CD4-positive, alpha-beta T cell treated with Interleukin-17A for 4 hours (primary cell): ENCODE measurements around the gene DMRT1.
"Not testable (repeated sequence)": the region's sequence is repeated elsewhere in the genome, so short reads cannot be mapped to it uniquely, and the experiment has no call there.

ENCODE experiments used
- DNase-seq: peaks from one replicate; pipeline ENCODE4 v3.0.0-alpha.2; 2020; ENCODE audit warnings: mixed read lengths

DMRT1 gene

DNA sequence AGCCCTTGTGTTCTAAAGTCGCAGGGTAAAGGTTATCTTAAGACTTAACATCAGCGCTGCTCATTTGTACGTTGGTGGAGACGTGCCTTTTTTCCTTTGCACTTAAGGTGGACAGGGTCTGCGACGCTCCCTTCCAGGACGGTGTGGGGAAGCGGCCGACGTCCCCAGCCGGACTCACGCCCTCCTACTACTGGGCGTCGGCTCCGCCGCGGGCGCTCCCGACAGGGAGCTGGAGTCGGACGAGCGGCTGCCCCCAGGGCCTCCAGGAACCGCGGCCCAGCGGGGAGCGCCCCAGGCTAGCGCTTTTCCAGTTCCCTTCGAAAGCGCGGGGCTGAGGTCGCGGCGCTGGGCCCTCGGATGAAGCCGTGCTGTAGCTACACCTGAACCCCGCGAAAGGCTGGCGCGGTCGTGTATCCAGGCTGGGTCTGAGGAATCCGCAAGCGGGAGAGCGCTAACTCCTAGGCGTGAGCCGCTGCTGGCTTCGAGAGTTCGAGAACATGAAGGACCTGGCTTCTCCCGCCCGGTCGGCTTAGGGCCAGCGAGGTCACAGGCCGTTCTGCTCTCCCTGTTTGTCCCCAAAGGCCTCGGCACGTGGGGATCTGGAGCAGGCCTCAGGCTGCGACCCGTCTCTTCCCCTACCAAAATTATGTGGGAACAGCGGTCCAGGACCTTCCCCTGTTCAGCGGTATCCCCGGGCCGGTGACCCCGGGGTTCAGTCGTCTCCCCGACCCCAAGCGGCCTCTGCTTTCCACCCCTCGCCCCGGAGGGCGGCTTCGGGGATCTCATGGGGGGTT is 131.2 kb downstream of the DMRT1 start:
- no peak for DNase-seq

GRCh38 chr9:973295-973834 is 131.9 kb downstream of the DMRT1 start:
- no peak for DNase-seq

- DNase-seq: no peak
These were observed 132.8 kb downstream of the DMRT1 start for GRCh38 chr9:974031-974995.

DNA sequence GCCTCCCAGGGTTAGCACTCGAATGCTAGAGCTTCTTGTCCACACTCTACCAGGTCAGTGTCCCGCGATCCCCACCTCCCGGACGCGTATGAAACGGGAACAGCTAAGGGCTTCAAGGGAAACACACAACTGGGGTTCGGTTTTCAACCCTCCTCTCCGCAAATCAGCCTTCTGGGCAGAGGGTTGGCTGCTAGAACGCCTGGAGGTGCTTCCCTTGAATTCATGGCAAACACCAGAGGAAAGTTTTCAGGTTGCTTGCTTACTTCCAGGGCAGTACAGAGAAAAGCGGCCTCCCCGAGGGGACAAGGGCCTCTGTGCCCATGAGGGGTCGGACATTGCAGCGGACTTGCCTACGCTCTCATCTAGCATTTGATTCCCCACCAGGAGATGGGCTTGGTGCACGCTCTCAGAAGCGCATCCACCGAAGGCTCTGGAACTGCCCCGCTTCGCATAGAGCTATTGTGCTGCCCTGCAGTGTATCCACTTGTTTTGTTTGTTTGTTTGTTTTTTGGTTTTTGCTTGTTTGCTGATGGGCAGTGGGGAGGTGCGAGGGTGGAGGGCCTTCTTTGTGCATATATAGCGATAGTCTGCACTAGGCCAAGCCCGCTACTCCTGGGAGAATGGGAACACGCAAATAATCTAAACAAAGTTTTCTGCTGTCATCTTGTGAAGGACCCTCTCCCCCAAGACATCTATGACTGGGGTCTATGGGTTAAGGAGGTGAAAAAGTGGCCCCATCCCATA is 133.7 kb downstream of the DMRT1 start:
- DNase-seq: no peak

DNA sequence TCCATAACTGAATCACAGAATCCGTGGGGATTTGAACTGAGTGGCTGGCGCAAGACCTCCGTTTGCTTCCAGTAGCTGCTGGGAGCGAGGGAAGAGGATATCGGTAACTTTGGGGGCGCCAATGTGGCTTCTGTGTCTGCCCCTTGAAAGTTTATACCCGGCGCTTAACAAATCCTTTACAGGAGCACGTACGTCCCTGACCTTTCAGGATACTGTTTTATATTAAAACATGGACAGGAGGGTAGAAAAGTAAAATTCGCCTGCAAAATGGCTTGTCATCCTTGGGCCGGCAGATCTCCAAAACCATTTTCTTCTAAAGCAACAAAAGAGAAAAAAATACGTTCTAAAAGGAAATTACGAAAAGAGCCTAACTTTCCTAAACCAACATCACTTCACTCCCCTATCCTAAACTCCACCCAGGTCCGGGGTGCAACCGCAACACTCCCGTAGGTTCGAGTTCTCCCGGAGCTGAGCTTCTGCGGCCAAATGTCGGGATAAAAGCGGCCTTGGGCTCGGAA is 134.3 kb downstream of the DMRT1 start:
- DNase-seq: no peak

DNA sequence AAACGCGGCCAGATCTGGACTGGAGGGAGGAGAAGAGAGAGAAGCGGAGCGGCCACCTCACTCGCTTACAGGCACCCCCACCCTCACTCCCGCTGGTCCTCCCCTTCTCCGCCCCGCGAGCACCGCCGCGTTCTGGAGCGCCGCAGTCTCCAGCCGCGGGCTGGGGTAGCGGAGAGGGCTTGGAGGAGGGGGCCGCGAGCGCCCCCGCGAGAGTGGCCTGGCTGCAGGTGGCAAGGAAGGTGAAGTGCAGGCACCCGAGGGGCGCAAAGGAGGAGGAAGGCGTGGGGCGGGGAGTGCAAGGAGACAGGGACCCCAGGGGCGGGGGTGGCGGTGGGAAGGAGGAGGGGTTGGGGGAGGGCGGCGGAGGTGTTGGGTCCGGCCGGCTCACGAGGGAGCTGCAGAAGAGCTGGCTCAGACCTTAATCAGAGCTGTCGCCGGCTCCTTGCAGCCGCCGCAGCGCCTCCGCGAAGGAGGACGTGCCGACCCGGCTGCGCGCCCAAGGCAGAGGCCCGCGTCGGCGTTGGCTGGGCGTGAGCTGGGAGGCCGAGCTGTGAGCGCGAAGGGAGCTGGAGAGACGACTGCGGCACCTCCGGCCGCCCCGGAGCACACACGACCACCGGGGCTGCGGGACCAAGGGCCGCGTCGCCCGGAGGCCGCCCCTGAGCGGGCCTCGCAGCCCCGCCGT is 134.9 kb downstream of the DMRT1 start, which contains the start of gene DMRT3:
Gene DMRT3, plus strand, starts transcription at position 398 of the 685 bp plus-strand sequence. CDS start 347 bp downstream, outside the sequence.
- DNase-seq: no peak

- no peak for DNase-seq
These were observed 135.7 kb downstream of the DMRT1 start for GRCh38 chr9:976943-977837.

GRCh38 chr9:977838-978830 is 136.6 kb downstream of the DMRT1 start:
- no peak for DNase-seq

DNA sequence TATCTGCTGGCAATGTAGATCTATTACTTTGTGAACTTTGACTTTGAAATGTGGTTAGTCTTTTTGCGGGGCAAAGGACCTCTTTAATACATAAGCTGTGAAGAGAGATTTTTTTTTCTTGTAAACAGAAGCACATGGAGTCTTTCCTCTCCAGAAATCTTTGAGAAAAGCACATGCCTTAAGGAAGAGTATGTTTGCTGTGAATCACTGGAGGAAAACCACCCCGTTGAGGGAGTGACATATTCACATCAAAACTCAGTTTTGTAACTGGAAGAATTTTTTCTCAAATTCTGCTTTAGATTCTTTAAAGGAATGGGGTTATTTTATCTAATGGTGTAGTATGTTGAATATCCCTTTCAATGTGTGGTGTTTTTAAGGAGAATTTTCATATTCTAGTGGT is 138.5 kb downstream of the DMRT1 start:
- DNase-seq: no peak

DNA sequence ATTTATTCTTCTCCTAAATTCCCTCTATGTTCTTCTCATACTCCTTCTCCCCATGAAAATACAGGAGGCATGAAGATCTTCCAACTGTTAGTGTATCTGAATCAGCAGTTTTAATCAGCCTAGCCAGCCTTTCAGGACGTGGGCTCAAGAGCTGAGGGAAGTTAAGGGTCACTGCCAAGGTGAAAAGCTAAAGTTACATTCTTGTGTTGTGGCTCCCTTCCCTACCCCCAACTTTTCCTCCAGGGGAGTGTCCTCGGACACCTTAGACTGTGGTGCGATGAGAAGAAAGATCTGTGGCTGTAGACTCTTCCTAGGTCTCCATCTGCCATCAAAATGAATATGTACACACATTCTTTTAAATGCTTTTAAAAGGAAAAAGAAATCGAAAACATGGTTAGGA is 139.1 kb downstream of the DMRT1 start:
- no peak for DNase-seq

- no peak for DNase-seq
These were observed 140.0 kb downstream of the DMRT1 start for GRCh38 chr9:981491-981898.

DNA sequence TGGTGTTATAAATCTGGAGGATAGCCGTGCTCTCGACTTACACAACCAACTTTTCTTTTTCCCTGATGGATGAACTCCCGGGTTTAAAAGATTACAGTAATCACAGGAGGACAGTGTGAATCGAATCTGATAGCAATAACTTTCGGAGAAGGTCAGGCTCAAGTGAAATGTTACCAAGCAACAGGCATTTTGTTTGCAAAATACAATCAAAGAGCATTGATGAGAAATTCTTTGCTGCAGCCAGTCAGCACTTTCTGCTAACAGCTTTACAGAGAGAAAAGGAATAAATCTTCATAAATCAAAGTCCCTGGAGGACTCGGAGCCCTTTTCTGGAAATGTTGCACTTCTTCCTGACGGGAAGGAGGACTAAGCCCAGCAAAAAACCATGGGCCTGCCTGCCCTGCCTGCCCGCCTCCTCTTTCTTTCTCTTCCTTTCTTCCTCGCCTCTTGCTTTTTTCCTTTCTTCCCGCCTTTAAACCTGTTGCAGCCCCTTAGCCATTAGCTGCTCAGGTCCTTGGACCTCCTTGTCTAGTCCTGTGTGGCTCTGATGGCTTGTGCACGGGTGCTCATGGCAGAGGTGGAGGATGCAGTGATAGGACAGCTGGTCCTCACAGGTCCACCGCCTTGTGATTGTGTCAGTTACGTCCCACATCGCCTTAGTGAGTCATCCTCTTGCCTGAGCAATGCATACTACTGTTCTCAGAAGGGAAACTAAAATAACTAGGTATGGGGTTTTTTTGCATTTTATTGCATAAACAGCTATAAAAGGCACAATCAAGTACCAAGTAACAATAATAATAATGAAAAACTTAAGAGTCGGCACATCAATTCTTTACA is 141.1 kb downstream of the DMRT1 start:
- DNase-seq: no peak

- DNase-seq: no peak
These were observed 152.5 kb downstream of the DMRT1 start for GRCh38 chr9:994005-994404.

DNA sequence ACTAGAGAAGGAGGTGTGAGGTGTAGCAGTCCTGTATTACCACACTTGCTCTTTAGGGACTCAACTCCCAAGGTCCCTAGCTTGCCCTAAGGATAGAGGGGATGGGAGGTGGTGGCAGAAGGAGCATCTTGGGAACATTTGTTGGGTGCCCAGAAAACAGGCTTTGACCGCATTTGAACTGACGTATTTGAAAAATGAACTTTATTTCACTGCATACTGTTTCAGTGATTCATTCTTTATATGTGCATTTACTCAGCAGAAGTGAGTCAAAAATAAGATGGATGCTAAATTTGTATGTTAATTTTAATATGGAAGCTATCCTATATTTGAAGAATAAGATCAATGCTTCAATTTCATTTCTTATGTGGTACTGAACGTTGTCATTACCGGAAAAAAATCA is 153.7 kb downstream of the DMRT1 start:
- DNase-seq: no peak

DNA sequence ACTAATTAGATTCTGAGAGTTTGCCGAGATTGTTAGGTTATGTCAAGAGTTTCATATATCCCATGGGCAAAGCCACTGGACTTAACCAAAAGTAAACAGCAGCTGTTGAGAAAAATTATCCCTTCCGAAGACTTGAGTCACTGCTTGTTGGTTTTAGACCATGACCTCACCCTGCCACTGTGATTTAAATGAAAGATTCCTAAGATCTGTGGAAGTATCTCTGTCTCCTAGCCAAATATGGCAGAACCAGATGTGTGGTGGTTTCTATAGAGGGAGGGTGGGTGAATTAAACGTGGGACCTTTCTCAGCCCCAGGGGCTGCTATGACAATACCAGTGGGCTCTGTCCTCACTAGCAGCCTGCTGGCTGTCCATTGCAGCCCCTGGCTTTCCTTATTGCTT is 154.3 kb downstream of the DMRT1 start:
- DNase-seq: no peak

DNA sequence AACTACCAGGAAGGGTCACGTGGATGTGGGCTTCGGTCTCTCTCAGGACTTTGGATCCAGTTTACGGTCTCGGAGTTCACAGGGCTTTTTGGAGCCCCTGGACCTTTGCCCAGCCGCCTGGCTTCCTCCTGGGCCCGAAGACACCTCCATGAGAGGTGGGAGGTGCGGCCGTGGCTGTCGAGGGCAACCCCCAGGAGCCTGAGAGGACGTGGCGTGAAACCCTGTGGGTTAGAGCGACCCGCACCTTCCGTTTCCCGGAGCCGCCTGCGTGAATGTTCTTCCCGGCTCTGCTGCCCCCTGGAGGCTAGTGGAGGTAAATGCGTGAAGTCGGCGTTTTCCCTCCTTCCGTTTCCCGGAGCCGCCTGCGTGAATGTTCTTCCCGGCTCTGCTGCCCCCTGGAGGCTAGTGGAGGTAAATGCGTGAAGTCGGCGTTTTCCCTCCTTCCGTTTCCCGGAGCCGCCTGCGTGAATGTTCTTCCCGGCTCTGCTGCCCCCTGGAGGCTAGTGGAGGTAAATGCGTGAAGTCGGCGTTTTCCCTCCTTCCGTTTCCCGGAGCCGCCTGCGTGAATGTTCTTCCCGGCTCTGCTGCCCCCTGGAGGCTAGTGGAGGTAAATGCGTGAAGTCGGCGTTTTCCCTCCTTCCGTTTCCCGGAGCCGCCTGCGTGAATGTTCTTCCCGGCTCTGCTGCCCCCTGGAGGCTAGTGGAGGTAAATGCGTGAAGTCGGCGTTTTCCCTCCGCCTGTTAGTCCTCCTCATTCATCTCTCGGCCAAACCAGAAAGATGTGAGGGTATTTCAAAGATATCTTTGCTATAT is 157.0 kb downstream of the DMRT1 start:
- DNase-seq: not testable (repeated sequence)

GRCh38 chr9:1001838-1002237 is 160.3 kb downstream of the DMRT1 start:
- no peak for DNase-seq

DNA sequence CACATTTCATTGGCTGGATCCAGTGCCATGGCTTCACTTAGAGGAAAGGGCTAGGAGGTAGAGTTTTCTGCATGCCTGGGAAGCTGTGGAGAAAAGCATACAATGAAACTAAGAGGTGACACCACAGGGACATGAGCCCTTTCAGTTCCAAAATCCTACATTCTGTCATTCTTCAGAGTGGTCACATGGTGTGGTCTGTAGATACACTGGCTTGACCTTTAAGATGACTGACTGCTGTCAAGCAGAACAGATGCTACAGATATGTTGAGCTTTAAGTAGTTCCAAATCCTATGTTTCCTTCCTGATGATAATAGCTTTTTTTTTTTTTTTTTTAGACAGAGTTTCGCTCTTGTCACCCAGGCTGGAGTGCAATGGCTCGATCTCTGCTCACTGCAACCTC is 161.2 kb downstream of the DMRT1 start:
- DNase-seq: no peak
